Sigmoid colon (tissue), 7 donors: ENCODE measurements around the gene SART3. TPM values are rescaled to one million over a fixed set of nuclear protein-coding genes. Genes with fewer than 3 reads are reported as not detected.

Source experiments
- DNase-seq: peaks from one replicate; pipeline ENCODE4 v3.0.0-alpha.2; 2019
- H3K27ac ChIP-seq, 4 donors: fragments of 200-600 bp; sonication (generic); one replicate each; pipeline ENCODE4 v1.5.1; 2016 to 2019; ENCODE audit warnings: mild to moderate bottlenecking in 1 of 4
- H3K27me3 ChIP-seq, 3 donors: fragments of 200-600 bp; sonication (generic); one replicate each; pipeline ENCODE4 v1.5.1; 2019; ENCODE audit warnings: mild to moderate bottlenecking in 1 of 3
- H3K36me3 ChIP-seq, 4 donors: fragments of 200-600 bp; sonication (generic); one replicate each; pipeline ENCODE4 v1.5.1; 2016 to 2019
- H3K4me1 ChIP-seq, 4 donors: fragments of 200-600 bp; sonication (generic); one replicate each; pipeline ENCODE4 v1.5.1; 2017 to 2019
- H3K4me3 ChIP-seq, 4 donors: fragments of 200-600 bp; sonication (generic); one replicate each; pipeline ENCODE4 v1.5.1; 2017 to 2019; ENCODE audit warnings: mild to moderate bottlenecking in 2 of 4, moderate library complexity in 1 of 4
- H3K9me3 ChIP-seq, 4 donors: fragments of 200-600 bp in 3 of 4; sonication (generic) in 3 of 4; one replicate each; pipeline versions ENCODE4 v1.5.1 to v1.6.1; 2013 to 2019
- CTCF ChIP-seq, 4 experiments: fragments of 450-650 bp in 3 of 4; fragments of 200-600 bp in 1 of 4; IDR thresholded peaks; one replicate each; pipeline ENCODE4 v1.5.1; 2016 to 2019; ENCODE audit warnings: antibody characterized with exemption in 4 of 4, mild to moderate bottlenecking in 3 of 4, moderate library complexity in 2 of 4
- EP300 ChIP-seq, 4 donors: sonication (generic); formaldehyde crosslinking; IDR thresholded peaks; one replicate each; pipeline ENCODE4 v1.6.1; 2017; ENCODE audit warnings: antibody characterized with exemption in 4 of 4
- POLR2A ChIP-seq, 2 donors: fragments of 450-650 bp; IDR thresholded peaks; one replicate each; pipeline ENCODE4 v1.6.1; 2016; ENCODE audit warnings: antibody characterized with exemption in 2 of 2, mild to moderate bottlenecking in 2 of 2, moderate library complexity in 2 of 2
- POLR2AphosphoS5 ChIP-seq, 4 donors: sonication (generic); formaldehyde crosslinking; IDR thresholded peaks; one replicate each; pipeline ENCODE4 v1.6.1; 2017; ENCODE audit warnings: antibody characterized with exemption in 4 of 4
- WGBS, 2 donors: extraction: QIAGEN DNeasy Blood & Tissue Kit; methylation state at CpG; one replicate each; pipeline ENCODE4 v1.1.7; 2013; 5-methylcytosine and 5-hydroxymethylcytosine counted together
- intact Hi-C: fragments of 100-400 bp; cut with DNase I; formaldehyde crosslinking; loops from one replicate; pipeline ENCODE4 v1.15.1; 2023
- polyA plus RNA-seq, 3 donors: library from polyadenylated mRNA; stranded (reverse); fragments of 200-250 nt; gene quantifications; one replicate each; pipeline ENCODE4 v1.2.3, GENCODE V29; 2013
- total RNA-seq, 4 donors: library from RNA; depleted of rRNA; stranded (reverse); fragments of >200 nt; gene quantifications; one replicate each; pipeline ENCODE4 v1.1.0, GENCODE V29; 2016
- donor health status: healthy with polysubstance abuse.
- donor health status: Bipolar disorder and iron deficiency.
- donor health status: healthy.

Gene SART3
- total and polyA plus RNA-seq, 7 donors, result 15.3 to 69.1 (median 45.3) TPM

- DNase-seq, result no peak
- H3K27ac ChIP-seq, result no peak overlapping the region
- peaks cover 0 to 16% (median 12%) of the 10 kb centered on the region in 4 donors for H3K4me1 ChIP-seq
- 96 to 97% methylated on average over 24 of the region's 24 CpGs for WGBS, 2 donors
- no peak for TF ChIP-seq POLR2AphosphoS5 (IDR thresholded peaks at IDR 0.05)
- TF ChIP-seq EP300 (IDR thresholded peaks at IDR 0.05), result no peak
- no peak for TF ChIP-seq CTCF (IDR thresholded peaks at IDR 0.05)
- no peak for TF ChIP-seq POLR2A (IDR thresholded peaks at IDR 0.05)
- H3K4me3 ChIP-seq, result no peak overlapping the region
- peaks cover 6 to 57% (median 33%) of the 10 kb centered on the region in 4 donors for H3K36me3 ChIP-seq
- intact Hi-C loops, result loop anchor here (10.0 kb wide), 1 partner anchor 833 kb away; the partner anchor contains the start of gene PWP1
- H3K9me3 ChIP-seq, result no peaks in the 10 kb centered on the region
- no peaks in the 10 kb centered on the region for H3K27me3 ChIP-seq
Measured at GRCh38 chr12:108518101-108518715, 42.8 kb downstream of the SART3 start.

GRCh38 chr12:108517288-108518100 is 43.5 kb downstream of the SART3 start:
- H3K27ac ChIP-seq, result no peak overlapping the region
- H3K9me3 ChIP-seq, result no peaks in the 10 kb centered on the region
- TF ChIP-seq POLR2AphosphoS5 (IDR thresholded peaks at IDR 0.05) (no peak), CTCF (IDR thresholded peaks at IDR 0.05) (no peak), POLR2A (IDR thresholded peaks at IDR 0.05) (no peak), EP300 (IDR thresholded peaks at IDR 0.05) (no peak)
- no peak for DNase-seq
- H3K4me1 ChIP-seq, result peaks cover 0 to 16% (median 12%) of the 10 kb centered on the region in 4 donors
- H3K36me3 ChIP-seq, result peaks cover 0 to 50% (median 27%) of the 10 kb centered on the region in 4 donors
- 90 to 92% methylated on average over 12 of the region's 12 CpGs for WGBS, 2 donors
- no peak overlapping the region for H3K4me3 ChIP-seq
- intact Hi-C loops, result loop anchor here (10.0 kb wide), 1 partner anchor 833 kb away; the partner anchor contains the start of gene PWP1
- H3K27me3 ChIP-seq, result no peaks in the 10 kb centered on the region

GRCh38 chr12:108516511-108517275 is 44.3 kb downstream of the SART3 start:
- intact Hi-C loops, result loop anchor here (10.0 kb wide), 1 partner anchor 832 kb away; the partner anchor contains the start of gene PWP1
- peaks cover 0 to 19% (median 16%) of the 10 kb centered on the region in 4 donors for H3K4me1 ChIP-seq
- peaks cover 0 to 42% (median 25%) of the 10 kb centered on the region in 4 donors for H3K36me3 ChIP-seq
- no peak for DNase-seq
- no peaks in the 10 kb centered on the region for H3K27me3 ChIP-seq
- H3K27ac ChIP-seq, result no peak overlapping the region
- TF ChIP-seq CTCF (IDR thresholded peaks at IDR 0.05) (no peak), POLR2A (IDR thresholded peaks at IDR 0.05) (no peak), POLR2AphosphoS5 (IDR thresholded peaks at IDR 0.05) (no peak), EP300 (IDR thresholded peaks at IDR 0.05) (no peak)
- no peaks in the 10 kb centered on the region for H3K9me3 ChIP-seq
- no peak overlapping the region for H3K4me3 ChIP-seq
- 91 to 92% methylated on average over 23 of the region's 23 CpGs for WGBS, 2 donors

GRCh38 chr12:108515916-108516315 is 45.1 kb downstream of the SART3 start:
- TF ChIP-seq POLR2A (IDR thresholded peaks at IDR 0.05) (no peak), EP300 (IDR thresholded peaks at IDR 0.05) (no peak), CTCF (IDR thresholded peaks at IDR 0.05) (no peak), POLR2AphosphoS5 (IDR thresholded peaks at IDR 0.05) (no peak)
- Histone ChIP-seq H3K4me3 (peak overlapping the region; percentile 65 to 94 (median 80)), H3K27ac (peak overlapping the region in 3 of 4 donors; percentile 84 to 88 (median 85)), H3K27me3 (no peaks in the 10 kb centered on the region), H3K9me3 (no peaks in the 10 kb centered on the region), H3K36me3 (peaks cover 0 to 34% (median 18%) of the 10 kb centered on the region in 4 donors), H3K4me1 (peaks cover 0 to 22% (median 17%) of the 10 kb centered on the region in 4 donors)
- WGBS, 2 donors, result 55 to 64% methylated on average over 5 of the region's 5 CpGs
- intact Hi-C loops, result loop anchor here (2.0 to 10.0 kb wide), 2 partner anchors 755 to 831 kb away; partner anchors contain the start of genes PRDM4 and PWP1
- no peak for DNase-seq
